HepG2 (cell line): ENCODE data around the gene U2SURP. TPM values are rescaled to one million over a fixed set of nuclear protein-coding genes. Genes with fewer than 3 reads are reported as not detected.
A peak's percentile ranks its signal among the peaks of the same experiment; 100 is the strongest.

Experiments
- AHR ChIP-seq: IDR thresholded peaks from 2 replicates; pipeline ENCODE4 v1.6.1; 2018; ENCODE audit warnings: missing genetic modification reagents, missing compliant biosample characterization
- GATAD2A ChIP-seq: IDR thresholded peaks from 2 replicates; pipeline ENCODE4 v1.6.1; 2016
- GLI4 ChIP-seq: sonication (generic); formaldehyde crosslinking; IDR thresholded peaks from 2 replicates; pipeline ENCODE4 v1.5.1; 2020; ENCODE audit warnings: missing genetic modification reagents, mild to moderate bottlenecking, moderate library complexity, borderline replicate concordance
- HOXA3 ChIP-seq: sonication (generic); formaldehyde crosslinking; IDR thresholded peaks from 2 replicates; pipeline ENCODE4 v1.5.0; 2020; ENCODE audit warnings: missing genetic modification reagents
- KLF11 ChIP-seq: IDR thresholded peaks from 2 replicates; pipeline ENCODE4 v1.6.1; 2016; ENCODE audit warnings: missing compliant biosample characterization
- KLF9 ChIP-seq: IDR thresholded peaks from 2 replicates; pipeline ENCODE4 v1.6.1; 2016; ENCODE audit warnings: low read depth
- LRRFIP1 ChIP-seq: sonication (generic); formaldehyde crosslinking; conservative IDR thresholded peaks from 2 replicates; pipeline ENCODE4 v1.4.0; 2020; ENCODE audit warnings: missing genetic modification reagents
- MATR3 ChIP-seq: sonication (generic); formaldehyde crosslinking; IDR thresholded peaks from 2 replicates; pipeline ENCODE4 v1.4.0; 2020; ENCODE audit warnings: missing genetic modification reagents
- MIXL1 ChIP-seq: IDR thresholded peaks from 2 replicates; pipeline ENCODE4 v1.6.1; 2016
- RAD21 ChIP-seq: fragments of 450-650 bp; formaldehyde crosslinking; IDR thresholded peaks from 2 replicates; pipeline ENCODE4 v1.5.0; 2020; ENCODE audit warnings: mild to moderate bottlenecking
- SMC3 ChIP-seq: IDR thresholded peaks from 2 replicates; pipeline ENCODE4 v1.6.1; 2011; ENCODE audit warnings: low read length, improper control_type of control experiment
- STAG1 ChIP-seq: sonication (generic); formaldehyde crosslinking; IDR thresholded peaks from 2 replicates; pipeline ENCODE4 v1.4.0; 2020; ENCODE audit warnings: missing genetic modification reagents
- TCF7 ChIP-seq: sonication (generic); IDR thresholded peaks from 2 replicates; pipeline ENCODE4 v1.6.1; 2016; ENCODE audit warnings: antibody characterized with exemption, low read depth
- ZFY ChIP-seq: sonication (generic); formaldehyde crosslinking; IDR thresholded peaks from 2 replicates; pipeline ENCODE4 v1.4.0; 2020; ENCODE audit warnings: missing genetic modification reagents
- ZNF10 ChIP-seq: sonication (generic); formaldehyde crosslinking; IDR thresholded peaks from 2 replicates; pipeline ENCODE4 v1.4.0; 2020; ENCODE audit warnings: mild to moderate bottlenecking, low read depth, missing genetic modification reagents, borderline replicate concordance
- ZNF343 ChIP-seq: sonication (generic); formaldehyde crosslinking; IDR thresholded peaks from 2 replicates; pipeline ENCODE4 v1.4.0; 2020; ENCODE audit warnings: mild to moderate bottlenecking, missing genetic modification reagents
- ZNF652 ChIP-seq: IDR thresholded peaks from 2 replicates; pipeline ENCODE4 v1.6.1; 2016; ENCODE audit warnings: low read depth, borderline replicate concordance
- ZNF720 ChIP-seq: sonication (generic); formaldehyde crosslinking; IDR thresholded peaks from 2 replicates; pipeline ENCODE4 v1.4.0; 2020; ENCODE audit warnings: missing genetic modification reagents
- ZNF747 ChIP-seq: sonication (generic); formaldehyde crosslinking; IDR thresholded peaks from 2 replicates; pipeline ENCODE4 v1.8.1; 2023; ENCODE audit warnings: missing genetic modification reagents, mild to moderate bottlenecking, borderline replicate concordance
- ZNF768 ChIP-seq: sonication (generic); formaldehyde crosslinking; IDR thresholded peaks from 2 replicates; pipeline ENCODE4 v1.4.0; 2020; ENCODE audit warnings: missing genetic modification reagents
- ZNF782 ChIP-seq: sonication (generic); formaldehyde crosslinking; IDR thresholded peaks from 2 replicates; pipeline ENCODE4 v1.4.0; 2020; ENCODE audit warnings: missing genetic modification reagents, mild to moderate bottlenecking, borderline replicate concordance
- polyA plus RNA-seq, 8 experiments: library from polyadenylated mRNA; depleted of rRNA in 3 of 8; stranded (reverse) in 7 of 8; unstranded in 1 of 8; fragments of >200 nt; fragmentation: Illumina TruSeq in 4 of 8; extraction: Trizol in 4 of 8; gene quantifications; 2 replicates each; pipeline versions ENCODE4 v1.2.1 to v1.2.3, GENCODE V29; 2011 to 2016; ENCODE audit warnings: low read depth in 4 of 8, missing spikeins in 1 of 8, mixed read lengths in 1 of 8; ENCODE audit not compliant: insufficient read depth in 1 of 8
- total RNA-seq, 5 experiments: library from RNA; depleted of rRNA; stranded (reverse); fragments of >200 nt; fragmentation: Illumina TruSeq; extraction: Trizol; gene quantifications; 2 replicates each; pipeline ENCODE4 v1.2.3, GENCODE V29; 2016; ENCODE audit warnings: low read depth in 1 of 5
- TF ChIP-seq, protein P1 (sequence below): sonication (generic); formaldehyde crosslinking; IDR thresholded peaks from 2 replicates; pipeline ENCODE4 v1.5.1; 2020; ENCODE audit warnings: mild to moderate bottlenecking, missing genetic modification reagents, moderate library complexity

Gene U2SURP
- total and polyA plus RNA-seq, 2 of the 13 experiments (the other 11 are each of a cell fraction or from before 2014, with no cell fraction given), result 55.9 to 173 TPM

GRCh38 chr3:142987080-142987700 is 14.2 kb upstream of the U2SURP start (continued):
- TF ChIP-seq ZNF768 (no peak), ZFY (CRISPR knock-in tag) (no peak), KLF9 (no peak), ZNF747 (CRISPR knock-in tag) (no peak), TCF7 (no peak), MATR3 (CRISPR knock-in tag) (no peak), ZNF10 (CRISPR knock-in tag) (no peak), ZNF782 (CRISPR knock-in tag) (no peak), ZNF720 (no peak), SMC3 (peak; percentile 76), RAD21 (CRISPR knock-in tag) (peak; percentile 49; the same call in 1 of the 2 replicates), GATAD2A (CRISPR knock-in tag) (peak; percentile 33), ZNF652 (no peak), LRRFIP1 (CRISPR knock-in tag) (no peak), AHR (no peak), KLF11 (CRISPR knock-in tag) (no peak), STAG1 (CRISPR knock-in tag) (peak; percentile 72), MIXL1 (CRISPR knock-in tag) (0 out of 2 replicates have a peak, but pooled peaks have one; percentile 40), HOXA3 (no peak), ZNF343 (CRISPR knock-in tag) (no peak), GLI4 (CRISPR knock-in tag) (no peak)
- TF ChIP-seq, protein P1, sequence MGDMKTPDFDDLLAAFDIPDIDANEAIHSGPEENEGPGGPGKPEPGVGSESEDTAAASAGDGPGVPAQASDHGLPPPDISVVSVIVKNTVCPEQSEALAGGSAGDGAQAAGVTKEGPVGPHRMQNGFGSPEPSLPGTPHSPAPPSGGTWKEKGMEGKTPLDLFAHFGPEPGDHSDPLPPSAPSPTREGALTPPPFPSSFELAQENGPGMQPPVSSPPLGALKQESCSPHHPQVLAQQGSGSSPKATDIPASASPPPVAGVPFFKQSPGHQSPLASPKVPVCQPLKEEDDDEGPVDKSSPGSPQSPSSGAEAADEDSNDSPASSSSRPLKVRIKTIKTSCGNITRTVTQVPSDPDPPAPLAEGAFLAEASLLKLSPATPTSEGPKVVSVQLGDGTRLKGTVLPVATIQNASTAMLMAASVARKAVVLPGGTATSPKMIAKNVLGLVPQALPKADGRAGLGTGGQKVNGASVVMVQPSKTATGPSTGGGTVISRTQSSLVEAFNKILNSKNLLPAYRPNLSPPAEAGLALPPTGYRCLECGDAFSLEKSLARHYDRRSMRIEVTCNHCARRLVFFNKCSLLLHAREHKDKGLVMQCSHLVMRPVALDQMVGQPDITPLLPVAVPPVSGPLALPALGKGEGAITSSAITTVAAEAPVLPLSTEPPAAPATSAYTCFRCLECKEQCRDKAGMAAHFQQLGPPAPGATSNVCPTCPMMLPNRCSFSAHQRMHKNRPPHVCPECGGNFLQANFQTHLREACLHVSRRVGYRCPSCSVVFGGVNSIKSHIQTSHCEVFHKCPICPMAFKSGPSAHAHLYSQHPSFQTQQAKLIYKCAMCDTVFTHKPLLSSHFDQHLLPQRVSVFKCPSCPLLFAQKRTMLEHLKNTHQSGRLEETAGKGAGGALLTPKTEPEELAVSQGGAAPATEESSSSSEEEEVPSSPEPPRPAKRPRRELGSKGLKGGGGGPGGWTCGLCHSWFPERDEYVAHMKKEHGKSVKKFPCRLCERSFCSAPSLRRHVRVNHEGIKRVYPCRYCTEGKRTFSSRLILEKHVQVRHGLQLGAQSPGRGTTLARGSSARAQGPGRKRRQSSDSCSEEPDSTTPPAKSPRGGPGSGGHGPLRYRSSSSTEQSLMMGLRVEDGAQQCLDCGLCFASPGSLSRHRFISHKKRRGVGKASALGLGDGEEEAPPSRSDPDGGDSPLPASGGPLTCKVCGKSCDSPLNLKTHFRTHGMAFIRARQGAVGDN (CRISPR knock-in tag), result peak; percentile 31; the same call in 1 of the 2 replicates
